ENCODE measurements around the gene SDR42E2.
"Not testable (repeated sequence)": the region's sequence is repeated elsewhere in the genome, so short reads cannot be mapped to it uniquely, and the experiment has no call there.

Gene SDR42E2

DNA sequence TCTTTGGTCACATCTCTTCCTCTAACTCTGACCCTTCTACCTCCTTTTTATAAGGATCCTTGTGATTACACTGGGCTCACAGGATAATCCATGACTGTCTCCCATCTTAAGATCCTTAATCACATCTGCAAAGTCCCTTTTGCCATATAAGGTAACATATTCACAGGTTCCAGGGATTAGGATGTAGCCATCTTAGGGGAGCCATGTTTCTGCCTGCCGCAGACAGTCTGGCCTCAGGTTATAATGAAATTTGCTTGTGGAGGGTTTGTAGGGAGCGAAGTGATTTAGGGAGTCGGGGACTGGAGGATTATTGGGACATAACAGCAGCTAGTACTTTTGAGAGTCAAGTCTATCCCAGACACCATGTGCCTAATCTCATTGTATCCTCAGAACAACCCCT is 51.5 kb downstream of the SDR42E2 start:
- no peak for DNase-seq (ENCODE audit: low read depth)

DNA sequence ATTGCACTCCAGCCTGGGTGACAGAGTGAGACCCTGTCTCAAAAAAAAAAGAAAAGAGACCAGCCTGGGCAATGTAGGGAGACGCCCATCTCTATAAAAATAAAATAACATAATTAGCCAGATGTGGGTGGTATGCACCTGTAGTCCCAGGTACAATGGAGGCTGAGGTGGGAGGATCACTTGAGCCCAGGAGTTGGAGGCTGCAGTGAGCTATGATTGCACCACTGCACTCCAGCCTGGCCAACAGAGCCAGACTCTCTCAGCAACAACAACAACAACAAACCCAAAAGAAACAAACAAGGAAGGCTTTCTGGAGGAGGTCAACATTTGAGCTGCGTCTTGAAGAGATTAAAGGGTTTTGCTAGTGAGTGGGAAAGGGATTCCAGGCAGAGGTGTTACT is 52.1 kb downstream of the SDR42E2 start:
- DNase-seq (ENCODE audit: low read depth) = no peak

DNA sequence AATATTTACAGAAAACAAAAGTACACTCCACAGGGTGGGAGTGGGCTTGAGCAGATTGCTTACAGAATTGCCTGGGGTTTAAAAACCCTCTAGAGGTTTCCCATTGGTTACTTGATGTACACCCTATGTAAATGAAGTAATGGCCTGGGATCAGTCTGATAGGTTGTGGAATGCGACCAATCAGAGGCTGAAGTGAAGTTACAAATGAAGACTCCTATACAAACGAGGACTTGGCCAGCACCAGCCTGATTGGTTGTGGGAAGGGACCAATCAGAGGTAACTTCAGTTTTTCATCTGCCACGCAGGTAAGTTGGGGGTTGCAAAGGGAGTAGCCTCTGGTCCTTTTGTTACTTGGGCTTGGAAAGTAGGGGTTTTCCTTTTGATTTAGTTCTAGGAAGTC is 52.6 kb downstream of the SDR42E2 start:
- no peak for DNase-seq (ENCODE audit: low read depth)

- no peak for DNase-seq (ENCODE audit: low read depth)
These were observed 54.0 kb downstream of the SDR42E2 start for GRCh38 chr16:22216191-22216831.

GRCh38 chr16:22216832-22217225 is 54.5 kb downstream of the SDR42E2 start:
- DNase-seq (ENCODE audit: low read depth) = not testable (repeated sequence)

- no peak for DNase-seq (ENCODE audit: low read depth)
These were observed 55.8 kb downstream of the SDR42E2 start for GRCh38 chr16:22217890-22218730.

GRCh38 chr16:22219389-22220068 is 57.2 kb downstream of the SDR42E2 start:
- DNase-seq (ENCODE audit: low read depth) = no peak

- no peak for DNase-seq (ENCODE audit: low read depth)
These were observed 57.7 kb downstream of the SDR42E2 start for GRCh38 chr16:22220069-22220440.

DNA sequence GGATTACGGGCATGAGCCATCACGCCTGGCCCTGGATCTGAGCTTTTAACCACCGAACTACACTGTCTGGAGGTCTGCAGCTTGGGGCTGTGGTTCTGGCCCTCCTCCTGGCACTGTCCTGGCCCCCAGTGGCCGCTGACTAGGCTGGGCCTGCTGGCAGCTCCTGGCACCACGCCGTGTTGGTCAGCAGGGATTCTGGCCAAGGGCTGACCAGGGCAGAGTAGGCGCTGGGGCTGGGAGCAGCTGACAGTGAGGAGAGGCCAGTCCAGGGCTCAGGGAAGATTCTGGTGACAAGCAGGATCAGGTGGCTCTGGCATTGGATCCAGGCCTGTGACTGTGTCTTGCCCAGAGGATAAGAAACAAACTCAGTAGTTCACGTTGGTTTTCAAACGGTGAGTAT is 58.4 kb downstream of the SDR42E2 start:
- no peak for DNase-seq (ENCODE audit: low read depth)

GRCh38 chr16:22222006-22222405 is 59.7 kb downstream of the SDR42E2 start:
- no peak for DNase-seq (ENCODE audit: low read depth)

DNA sequence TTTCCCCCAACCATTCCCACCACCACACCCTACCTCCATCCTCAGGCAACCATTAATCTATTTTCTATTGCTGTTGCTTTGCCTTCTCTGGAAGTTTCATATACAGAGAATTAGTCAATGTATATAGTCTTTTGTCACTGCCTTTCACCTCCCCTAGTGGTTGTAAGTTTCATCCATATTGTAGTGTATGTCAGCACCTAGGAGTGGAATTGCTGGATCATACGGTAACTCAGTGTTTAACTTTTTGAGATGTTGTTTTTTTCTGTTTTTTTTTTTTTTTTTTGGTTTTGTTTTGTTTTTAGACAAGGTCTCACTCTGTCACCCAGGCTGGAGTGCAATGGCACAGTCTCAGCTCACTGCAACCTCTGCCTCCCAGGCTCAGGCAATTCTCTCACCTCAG is 60.7 kb downstream of the SDR42E2 start:
- DNase-seq (ENCODE audit: low read depth) = no peak

- DNase-seq (ENCODE audit: low read depth) = no peak
These were observed 62.8 kb downstream of the SDR42E2 start for GRCh38 chr16:22225060-22225459.

- no peak for DNase-seq (ENCODE audit: low read depth)
These were observed 67.6 kb downstream of the SDR42E2 start for GRCh38 chr16:22229889-22230288.

DNA sequence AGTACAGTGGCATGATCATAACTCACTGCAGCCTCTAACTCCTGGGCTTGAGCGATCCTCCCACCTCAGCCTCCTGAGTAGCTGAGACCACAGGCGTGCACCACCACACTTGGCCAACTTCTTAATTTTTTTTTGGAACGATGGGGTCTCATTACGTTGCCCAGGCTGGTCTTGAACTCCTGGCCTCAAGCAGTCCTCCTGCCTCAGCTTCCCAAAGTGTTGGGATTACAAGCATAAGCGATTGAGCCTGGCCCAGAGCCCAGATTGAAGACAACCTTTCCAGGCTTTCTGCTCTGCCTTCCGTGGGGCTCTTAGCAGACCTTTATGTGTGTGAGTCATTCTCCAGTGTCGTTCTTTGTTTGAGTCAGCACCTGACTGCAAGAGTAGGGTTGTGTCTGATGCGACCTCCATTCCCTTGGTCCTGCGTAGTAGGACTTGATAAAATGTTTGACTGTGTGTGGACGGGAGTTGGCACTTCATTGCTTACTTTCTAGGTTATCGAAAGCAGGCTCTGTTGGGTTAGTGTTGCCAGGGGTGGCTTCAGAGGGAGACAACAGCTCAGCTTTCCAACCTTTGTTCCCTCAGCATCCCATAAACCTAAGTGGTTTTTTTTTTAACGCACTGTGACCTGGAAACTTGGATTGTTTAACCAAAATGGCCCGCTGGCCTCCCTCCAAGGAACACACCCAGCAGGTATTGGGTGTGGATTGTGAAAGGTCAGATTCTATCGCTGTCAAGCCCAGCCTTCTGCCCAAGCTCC is 70.2 kb downstream of the SDR42E2 start:
- DNase-seq (ENCODE audit: low read depth) = no peak

DNA sequence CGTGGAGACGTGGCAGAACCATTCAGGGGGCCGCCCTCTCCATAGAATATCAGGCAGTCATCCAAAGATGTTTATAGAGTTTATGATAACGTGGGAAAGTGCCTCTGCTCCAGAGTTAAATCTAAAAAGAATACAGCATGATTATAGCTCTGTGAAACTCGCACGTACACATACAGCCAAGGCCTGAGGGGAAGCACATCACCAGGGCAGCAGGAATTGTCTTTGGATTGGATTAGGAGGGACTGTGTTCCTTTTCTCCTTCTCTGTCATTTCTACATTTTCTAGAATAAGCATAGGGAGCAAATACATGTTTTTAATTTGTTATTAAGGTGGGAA is 70.7 kb downstream of the SDR42E2 start:
- no peak for DNase-seq (ENCODE audit: low read depth)

DNA sequence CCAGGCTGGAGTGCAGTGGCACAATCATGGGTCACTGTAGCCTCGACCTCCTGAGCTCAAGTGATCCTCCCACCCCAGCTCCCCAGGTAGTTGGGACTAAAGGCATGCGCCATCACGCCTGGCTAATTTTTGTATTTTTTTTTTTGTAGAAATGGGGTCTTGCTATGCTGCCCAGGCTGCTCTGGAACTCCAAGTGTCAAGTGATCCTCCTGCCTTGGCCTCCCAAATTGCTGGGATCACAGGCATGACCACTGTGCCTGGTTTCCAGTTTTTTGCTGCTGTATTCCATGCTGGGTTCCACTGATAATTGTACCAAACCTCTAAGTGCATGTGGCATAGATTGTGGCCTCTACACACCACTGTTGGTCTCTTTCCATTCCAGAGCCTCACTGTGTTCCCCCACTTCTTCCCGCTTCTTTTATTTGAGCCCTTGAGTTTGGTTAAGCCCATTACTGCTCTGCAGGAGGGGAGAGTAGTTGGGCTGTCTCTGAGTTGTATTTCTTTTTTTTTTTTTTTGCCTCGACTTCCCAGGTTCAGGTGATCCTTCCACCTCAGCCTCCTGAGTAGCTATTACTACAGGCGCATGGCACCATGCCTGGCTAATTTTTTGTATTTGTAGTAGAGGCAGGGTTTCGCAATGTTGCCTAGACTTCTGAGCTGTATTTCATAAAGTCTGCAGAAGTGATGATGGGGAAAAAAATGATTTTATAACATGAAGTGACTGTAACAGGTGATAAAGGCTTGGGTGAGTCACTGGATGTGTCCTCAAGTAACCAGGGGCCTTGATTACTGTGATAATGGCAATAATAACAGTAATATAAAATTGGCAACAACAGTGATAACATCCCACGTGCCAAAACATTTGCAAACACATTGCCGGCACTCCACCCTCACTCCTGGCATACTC is 73.8 kb downstream of the SDR42E2 start:
- no peak for DNase-seq (ENCODE audit: low read depth)

DNA sequence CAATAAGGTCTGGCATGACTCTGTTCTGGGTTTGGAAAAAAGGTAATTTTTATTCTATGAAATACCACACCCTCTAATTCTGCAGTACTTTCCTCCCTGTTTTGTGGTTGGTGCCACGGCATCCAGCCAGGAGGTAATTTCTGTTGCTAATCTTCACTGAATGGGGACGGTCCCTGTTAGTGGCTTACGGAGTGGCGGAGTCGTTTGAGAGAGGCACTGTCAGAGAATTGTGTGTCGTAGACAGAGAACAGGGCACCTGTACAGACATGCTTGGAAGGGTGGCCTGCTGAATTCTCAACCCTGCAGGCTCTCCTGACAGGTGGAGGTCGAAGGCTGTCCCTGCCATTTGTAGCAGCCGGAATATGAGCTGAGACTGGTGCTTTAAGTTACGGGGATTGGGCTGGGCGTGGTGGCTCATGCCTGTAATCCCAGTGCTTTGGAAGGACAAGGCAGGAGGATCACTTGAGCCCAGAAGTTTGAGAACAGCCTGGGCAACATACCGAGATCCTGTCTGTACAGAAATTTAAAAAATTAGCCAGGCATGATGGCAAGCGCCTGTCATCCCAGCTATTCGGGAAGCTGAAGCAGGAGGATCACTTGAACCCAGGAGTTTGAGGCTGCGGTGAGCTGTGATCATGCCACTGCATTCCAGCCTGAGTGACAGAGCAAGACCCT is 77.0 kb downstream of the SDR42E2 start:
- DNase-seq (ENCODE audit: low read depth) = no peak

- no peak for DNase-seq (ENCODE audit: low read depth)
These were observed 77.9 kb downstream of the SDR42E2 start for GRCh38 chr16:22240023-22240710.

All from activated T-helper 1 cell treated with Interleukin-2 at 50 U/mL for 16 hours (primary cell).